ENCODE results near the gene SLC5A3.

SLC5A3 gene

GRCh38 chr21:34073032-34073748 is at the start of gene SLC5A3, which contains the start of gene MRPS6:
TSS of gene SLC5A3 (plus strand) at chr21:34073578. CDS start at chr21:34095199, 21,621 bp downstream.
TSS of gene MRPS6 (plus strand) at chr21:34073578. CDS start at chr21:34073701, 123 bp downstream.
- DNase-seq = peak; percentile 53 to 69

GRCh38 chr21:34023691-34024373 is 49.5 kb upstream of the SLC5A3 start:
- DNase-seq = no peak

- no peak for DNase-seq
These were observed 49.0 kb upstream of the SLC5A3 start for GRCh38 chr21:34024374-34024693.

GRCh38 chr21:34027721-34028461 is 45.5 kb upstream of the SLC5A3 start:
- DNase-seq = no peak

GRCh38 chr21:34029743-34030528 is 43.4 kb upstream of the SLC5A3 start:
- DNase-seq = no peak

- DNase-seq = no peak
These were observed 41.5 kb upstream of the SLC5A3 start for GRCh38 chr21:34031835-34032370.

GRCh38 chr21:34034369-34035014 is 38.9 kb upstream of the SLC5A3 start:
- no peak for DNase-seq

- DNase-seq = no peak
These were observed 37.6 kb upstream of the SLC5A3 start for GRCh38 chr21:34035619-34036354.

- no peak for DNase-seq
These were observed 36.2 kb upstream of the SLC5A3 start for GRCh38 chr21:34037009-34037795.

- no peak for DNase-seq
These were observed 33.5 kb upstream of the SLC5A3 start for GRCh38 chr21:34039678-34040382.

- no peak for DNase-seq
These were observed 30.6 kb upstream of the SLC5A3 start for GRCh38 chr21:34042735-34043134.

GRCh38 chr21:34043333-34043732 is 30.0 kb upstream of the SLC5A3 start:
- DNase-seq = no peak

GRCh38 chr21:34046917-34047316 is 26.5 kb upstream of the SLC5A3 start:
- DNase-seq = no peak

- no peak for DNase-seq
These were observed 25.5 kb upstream of the SLC5A3 start for GRCh38 chr21:34047835-34048234.

GRCh38 chr21:34052171-34052570 is 21.2 kb upstream of the SLC5A3 start:
- no peak for DNase-seq

- no peak for DNase-seq
These were observed 19.1 kb upstream of the SLC5A3 start for GRCh38 chr21:34054259-34054658.

GRCh38 chr21:34055615-34056014 is 17.8 kb upstream of the SLC5A3 start:
- DNase-seq = no peak

GRCh38 chr21:34061983-34062382 is 11.4 kb upstream of the SLC5A3 start:
- no peak for DNase-seq

GRCh38 chr21:34065027-34065426 is 8.4 kb upstream of the SLC5A3 start:
- DNase-seq = no peak

- DNase-seq = no peak
These were observed 1.7 kb upstream of the SLC5A3 start for GRCh38 chr21:34071683-34072082.
